Sigmoid colon (tissue), 7 donors: ENCODE data around the gene TNPO3. TPM values are rescaled to one million over a fixed set of nuclear protein-coding genes. Genes with fewer than 3 reads are reported as not detected.
"Not testable (repeated sequence)": the region's sequence is repeated elsewhere in the genome, so short reads cannot be mapped to it uniquely, and the experiment has no call there.

Experiments used
- DNase-seq: peaks from one replicate; pipeline ENCODE4 v3.0.0-alpha.2; 2019
- H3K27ac ChIP-seq, 4 donors: fragments of 200-600 bp; sonication (generic); one replicate each; pipeline ENCODE4 v1.5.1; 2016 to 2019; ENCODE audit warnings: mild to moderate bottlenecking in 1 of 4
- H3K27me3 ChIP-seq, 3 donors: fragments of 200-600 bp; sonication (generic); one replicate each; pipeline ENCODE4 v1.5.1; 2019; ENCODE audit warnings: mild to moderate bottlenecking in 1 of 3
- H3K36me3 ChIP-seq, 4 donors: fragments of 200-600 bp; sonication (generic); one replicate each; pipeline ENCODE4 v1.5.1; 2016 to 2019
- H3K4me1 ChIP-seq, 4 donors: fragments of 200-600 bp; sonication (generic); one replicate each; pipeline ENCODE4 v1.5.1; 2017 to 2019
- H3K4me3 ChIP-seq, 4 donors: fragments of 200-600 bp; sonication (generic); one replicate each; pipeline ENCODE4 v1.5.1; 2017 to 2019; ENCODE audit warnings: mild to moderate bottlenecking in 2 of 4, moderate library complexity in 1 of 4
- H3K9me3 ChIP-seq, 4 donors: fragments of 200-600 bp in 3 of 4; sonication (generic) in 3 of 4; one replicate each; pipeline versions ENCODE4 v1.5.1 to v1.6.1; 2013 to 2019
- CTCF ChIP-seq, 4 experiments: fragments of 450-650 bp in 3 of 4; fragments of 200-600 bp in 1 of 4; IDR thresholded peaks; one replicate each; pipeline ENCODE4 v1.5.1; 2016 to 2019; ENCODE audit warnings: antibody characterized with exemption in 4 of 4, mild to moderate bottlenecking in 3 of 4, moderate library complexity in 2 of 4
- EP300 ChIP-seq, 4 donors: sonication (generic); formaldehyde crosslinking; IDR thresholded peaks; one replicate each; pipeline ENCODE4 v1.6.1; 2017; ENCODE audit warnings: antibody characterized with exemption in 4 of 4
- POLR2A ChIP-seq, 2 donors: fragments of 450-650 bp; IDR thresholded peaks; one replicate each; pipeline ENCODE4 v1.6.1; 2016; ENCODE audit warnings: antibody characterized with exemption in 2 of 2, mild to moderate bottlenecking in 2 of 2, moderate library complexity in 2 of 2
- POLR2AphosphoS5 ChIP-seq, 4 donors: sonication (generic); formaldehyde crosslinking; IDR thresholded peaks; one replicate each; pipeline ENCODE4 v1.6.1; 2017; ENCODE audit warnings: antibody characterized with exemption in 4 of 4
- WGBS, 2 donors: extraction: QIAGEN DNeasy Blood & Tissue Kit; methylation state at CpG; one replicate each; pipeline ENCODE4 v1.1.7; 2013; 5-methylcytosine and 5-hydroxymethylcytosine counted together
- intact Hi-C: fragments of 100-400 bp; cut with DNase I; formaldehyde crosslinking; loops from one replicate; pipeline ENCODE4 v1.15.1; 2023
- polyA plus RNA-seq, 3 donors: library from polyadenylated mRNA; stranded (reverse); fragments of 200-250 nt; gene quantifications; one replicate each; pipeline ENCODE4 v1.2.3, GENCODE V29; 2013
- total RNA-seq, 4 donors: library from RNA; depleted of rRNA; stranded (reverse); fragments of >200 nt; gene quantifications; one replicate each; pipeline ENCODE4 v1.1.0, GENCODE V29; 2016
- donor health status: healthy with polysubstance abuse.
- donor health status: Bipolar disorder and iron deficiency.
- donor health status: healthy.

Gene TNPO3
- total and polyA plus RNA-seq, 7 donors, result 13.2 to 40.5 (median 35.2) TPM

GRCh38 chr7:129067943-129068548, 13.1 kb upstream of the TNPO3 start:
- WGBS, 2 donors, result 90 to 93% methylated on average over 5 of the region's 5 CpGs

GRCh38 chr7:129067132-129067561, 12.2 kb upstream of the TNPO3 start:
- DNase-seq, H3K9me3 ChIP-seq, H3K36me3 ChIP-seq, H3K4me3 ChIP-seq, H3K4me1 ChIP-seq, H3K27me3 ChIP-seq, intact Hi-C loops, H3K27ac ChIP-seq: not testable (repeated sequence)
- WGBS, 2 donors, result 75 to 80% methylated on average over 4 of the region's 4 CpGs

More at GRCh38 chr7:129067943-129068548, 13.1 kb upstream of the TNPO3 start:
- TF ChIP-seq POLR2A (IDR thresholded peaks at IDR 0.05) (no peak), POLR2AphosphoS5 (IDR thresholded peaks at IDR 0.05) (no peak), EP300 (IDR thresholded peaks at IDR 0.05) (no peak), CTCF (IDR thresholded peaks at IDR 0.05) (no peak)
- intact Hi-C loops, result no loop called here
- no peak overlapping the region for H3K4me3 ChIP-seq
- H3K27me3 ChIP-seq, result peaks cover 0 to 6% (median 0%) of the 10 kb centered on the region in 3 donors
- no peaks in the 10 kb centered on the region for H3K4me1 ChIP-seq
- H3K9me3 ChIP-seq, result no peaks in the 10 kb centered on the region
- DNase-seq, result no peak
- no peak overlapping the region for H3K27ac ChIP-seq
- no peaks in the 10 kb centered on the region for H3K36me3 ChIP-seq

- DNase-seq, result no peak
- H3K4me1 ChIP-seq, result no peaks in the 10 kb centered on the region
- H3K36me3 ChIP-seq, result no peaks in the 10 kb centered on the region
- intact Hi-C loops, result no loop called here
- 87 to 89% methylated on average over 11 of the region's 11 CpGs for WGBS, 2 donors
- no peaks in the 10 kb centered on the region for H3K9me3 ChIP-seq
- TF ChIP-seq EP300 (IDR thresholded peaks at IDR 0.05) (no peak), POLR2A (IDR thresholded peaks at IDR 0.05) (no peak), POLR2AphosphoS5 (IDR thresholded peaks at IDR 0.05) (no peak), CTCF (IDR thresholded peaks at IDR 0.05) (no peak)
- no peak overlapping the region for H3K27ac ChIP-seq
- no peak overlapping the region for H3K4me3 ChIP-seq
- peaks cover 0 to 6% (median 0%) of the 10 kb centered on the region in 3 donors for H3K27me3 ChIP-seq
Measured at GRCh38 chr7:129066290-129067131, 11.6 kb upstream of the TNPO3 start.

GRCh38 chr7:129055861-129056464, 1.1 kb upstream of the TNPO3 start:
- no peak for DNase-seq
- Histone ChIP-seq H3K27me3 (no peaks in the 10 kb centered on the region), H3K36me3 (no peaks in the 10 kb centered on the region), H3K27ac (peak overlapping the region; percentile 91 to 97 (median 92)), H3K4me3 (peak overlapping the region in 2 of 4 donors; percentile 85), H3K4me1 (peaks cover 0 to 28% (median 24%) of the 10 kb centered on the region in 4 donors), H3K9me3 (no peaks in the 10 kb centered on the region)
- TF ChIP-seq POLR2AphosphoS5 (IDR thresholded peaks at IDR 0.05) (no peak), EP300 (IDR thresholded peaks at IDR 0.05) (no peak), POLR2A (IDR thresholded peaks at IDR 0.05) (no peak), CTCF (IDR thresholded peaks at IDR 0.05) (no peak)
- intact Hi-C loops, result loop anchor here (5.0 kb wide), 1 partner anchor 36 kb away; no protein-coding TSS in a partner anchor
- 81 to 95% methylated on average over 22 of the region's 22 CpGs for WGBS, 2 donors

- Histone ChIP-seq H3K27me3 (no peaks in the 10 kb centered on the region), H3K4me1 (peaks cover 0 to 28% (median 24%) of the 10 kb centered on the region in 4 donors), H3K27ac (peak overlapping the region; percentile 91 to 97 (median 92)), H3K9me3 (no peaks in the 10 kb centered on the region), H3K36me3 (no peaks in the 10 kb centered on the region), H3K4me3 (peak overlapping the region; percentile 80 to 87 (median 85))
- WGBS, 2 donors, result 9 to 13% methylated on average over 9 of the region's 9 CpGs
- DNase-seq, result no peak
- TF ChIP-seq CTCF (IDR thresholded peaks at IDR 0.05) (no peak), POLR2A (IDR thresholded peaks at IDR 0.05) (no peak), POLR2AphosphoS5 (IDR thresholded peaks at IDR 0.05) (no peak), EP300 (IDR thresholded peaks at IDR 0.05) (no peak)
- intact Hi-C loops, result loop anchor here (5.0 kb wide), 1 partner anchor 37 kb away; no protein-coding TSS in a partner anchor
Measured at GRCh38 chr7:129055294-129055816, 444 bp upstream of the TNPO3 start.
